HUES6 (cell line): ENCODE data around the gene CASTOR1.

Experiments used
- H3K27ac ChIP-seq: 2 replicates; pipeline ENCODE4 v1.7.0; 2013; ENCODE audit warnings: low read depth, mild to moderate bottlenecking, low read length, inconsistent platforms
- H3K27me3 ChIP-seq: 2 replicates; pipeline ENCODE4 v1.6.1; 2013; ENCODE audit warnings: low read length; ENCODE audit not compliant: control insufficient read depth, insufficient read depth
- H3K36me3 ChIP-seq: 2 replicates; pipeline ENCODE4 v1.6.1; 2013; ENCODE audit warnings: low read length; ENCODE audit not compliant: control insufficient read depth, insufficient read depth
- H3K4me1 ChIP-seq: 2 replicates; pipeline ENCODE4 v1.6.1; 2013; ENCODE audit warnings: low read length; ENCODE audit not compliant: control insufficient read depth, insufficient read depth
- H3K4me3 ChIP-seq: 2 replicates; pipeline ENCODE4 v1.5.1; 2013; ENCODE audit warnings: low read depth, low read length
- H3K9ac ChIP-seq: one replicate; pipeline ENCODE4 v1.6.1; 2013; ENCODE audit warnings: mild to moderate bottlenecking, low read length
- H3K9me3 ChIP-seq: 2 replicates; pipeline ENCODE4 v1.6.1; 2013; ENCODE audit warnings: low read depth, low read length; ENCODE audit not compliant: control insufficient read depth, insufficient read depth

The CASTOR1 gene

GRCh38 chr22:30268331-30268730 lies 21.0 kb downstream of the CASTOR1 start:
- H3K36me3 ChIP-seq = no peaks in the 10 kb centered on the region
- no peaks in the 10 kb centered on the region for H3K9me3 ChIP-seq
- H3K9ac ChIP-seq = no peak overlapping the region
- peaks cover 4% of the 10 kb centered on the region for H3K27me3 ChIP-seq
- H3K4me1 ChIP-seq = peaks cover 5% of the 10 kb centered on the region; the same call in 1 of the 2 replicates
- no peak overlapping the region for H3K4me3 ChIP-seq
- H3K27ac ChIP-seq = no peak overlapping the region

- Histone ChIP-seq H3K4me1 (peaks cover 9% of the 10 kb centered on the region; the same call in 1 of the 2 replicates), H3K9ac (no peak overlapping the region), H3K36me3 (no peaks in the 10 kb centered on the region), H3K9me3 (no peaks in the 10 kb centered on the region), H3K27me3 (peaks cover 8% of the 10 kb centered on the region), H3K27ac (no peak overlapping the region), H3K4me3 (no peak overlapping the region)
Observed at GRCh38 chr22:30267382-30268302, 21.7 kb downstream of the CASTOR1 start.

- Histone ChIP-seq H3K9ac (no peak within 1 kb of the TSS), H3K4me1 (peaks cover 9% of the 10 kb centered on the region; the same call in 1 of the 2 replicates), H3K27ac (no peak within 1 kb of the TSS), H3K9me3 (no peaks in the 10 kb centered on the region), H3K36me3 (no peaks in the 10 kb centered on the region), H3K27me3 (peaks cover 8% of the 10 kb centered on the region), H3K4me3 (no peak within 1 kb of the TSS)
Observed at GRCh38 chr22:30266445-30267381, 22.6 kb downstream of the CASTOR1 start, which contains the start of gene OSM. Gene OSM, minus strand, starts transcription at chr22:30266851. Its CDS starts 52 bp downstream, at chr22:30266799.

- H3K4me1 ChIP-seq = peaks cover 9% of the 10 kb centered on the region; the same call in 1 of the 2 replicates
- no peak overlapping the region for H3K4me3 ChIP-seq
- no peak overlapping the region for H3K27ac ChIP-seq
Observed at GRCh38 chr22:30265823-30266444, 23.4 kb downstream of the CASTOR1 start.

GRCh38 chr22:30265131-30265720 lies 24.1 kb downstream of the CASTOR1 start:
- peaks cover 9% of the 10 kb centered on the region; the same call in 1 of the 2 replicates for H3K4me1 ChIP-seq
- peaks cover 8% of the 10 kb centered on the region for H3K27me3 ChIP-seq
- H3K9me3 ChIP-seq = no peaks in the 10 kb centered on the region
- H3K36me3 ChIP-seq = no peaks in the 10 kb centered on the region
- no peak overlapping the region for H3K4me3 ChIP-seq
- H3K27ac ChIP-seq = no peak overlapping the region
- H3K9ac ChIP-seq = no peak overlapping the region

More at GRCh38 chr22:30265823-30266444, 23.4 kb downstream of the CASTOR1 start:
- H3K9ac ChIP-seq = no peak overlapping the region
- no peaks in the 10 kb centered on the region for H3K9me3 ChIP-seq
- H3K36me3 ChIP-seq = no peaks in the 10 kb centered on the region
- H3K27me3 ChIP-seq = peaks cover 8% of the 10 kb centered on the region

GRCh38 chr22:30263883-30264282 lies 25.4 kb downstream of the CASTOR1 start:
- Histone ChIP-seq H3K36me3 (no peaks in the 10 kb centered on the region), H3K4me3 (no peak overlapping the region), H3K27ac (no peak overlapping the region), H3K9me3 (no peaks in the 10 kb centered on the region), H3K4me1 (peaks cover 9% of the 10 kb centered on the region; the same call in 1 of the 2 replicates), H3K27me3 (peaks cover 8% of the 10 kb centered on the region), H3K9ac (no peak overlapping the region)

- peaks cover 11% of the 10 kb centered on the region; the same call in 1 of the 2 replicates for H3K4me1 ChIP-seq
- peaks cover 8% of the 10 kb centered on the region for H3K27me3 ChIP-seq
- no peak overlapping the region for H3K9ac ChIP-seq
- no peak overlapping the region for H3K4me3 ChIP-seq
- no peaks in the 10 kb centered on the region for H3K36me3 ChIP-seq
- no peak overlapping the region for H3K27ac ChIP-seq
- no peaks in the 10 kb centered on the region for H3K9me3 ChIP-seq
Observed at GRCh38 chr22:30262917-30263741, 26.2 kb downstream of the CASTOR1 start.

GRCh38 chr22:30262112-30262511 lies 27.2 kb downstream of the CASTOR1 start:
- Histone ChIP-seq H3K9me3 (no peaks in the 10 kb centered on the region), H3K4me1 (peaks cover 21% of the 10 kb centered on the region), H3K27me3 (peaks cover 8% of the 10 kb centered on the region), H3K4me3 (no peak overlapping the region), H3K9ac (no peak overlapping the region), H3K36me3 (no peaks in the 10 kb centered on the region), H3K27ac (no peak overlapping the region)

GRCh38 chr22:30261134-30261533 lies 28.2 kb downstream of the CASTOR1 start:
- H3K27me3 ChIP-seq = peaks cover 8% of the 10 kb centered on the region
- H3K9me3 ChIP-seq = no peaks in the 10 kb centered on the region
- no peak overlapping the region for H3K27ac ChIP-seq
- H3K4me3 ChIP-seq = no peak overlapping the region
- H3K36me3 ChIP-seq = no peaks in the 10 kb centered on the region
- no peak overlapping the region for H3K9ac ChIP-seq
- peaks cover 31% of the 10 kb centered on the region for H3K4me1 ChIP-seq
